HG03159 (cell line): ENCODE measurements around the gene TSPAN31.

Experiments
- ATAC-seq: cut with Tn5 transposase; IDR thresholded peaks from one replicate; pipeline ENCODE4 v1.9.1; 2021; ENCODE audit warnings: mild to moderate bottlenecking, moderate library complexity; ENCODE audit not compliant: unreplicated experiment

TSPAN31 gene

GRCh38 chr12:57735198-57735855 lies 9.5 kb upstream of the TSPAN31 start:
- ATAC-seq: no peak

- no peak for ATAC-seq
Observed at GRCh38 chr12:57735952-57736740, 8.7 kb upstream of the TSPAN31 start.

DNA sequence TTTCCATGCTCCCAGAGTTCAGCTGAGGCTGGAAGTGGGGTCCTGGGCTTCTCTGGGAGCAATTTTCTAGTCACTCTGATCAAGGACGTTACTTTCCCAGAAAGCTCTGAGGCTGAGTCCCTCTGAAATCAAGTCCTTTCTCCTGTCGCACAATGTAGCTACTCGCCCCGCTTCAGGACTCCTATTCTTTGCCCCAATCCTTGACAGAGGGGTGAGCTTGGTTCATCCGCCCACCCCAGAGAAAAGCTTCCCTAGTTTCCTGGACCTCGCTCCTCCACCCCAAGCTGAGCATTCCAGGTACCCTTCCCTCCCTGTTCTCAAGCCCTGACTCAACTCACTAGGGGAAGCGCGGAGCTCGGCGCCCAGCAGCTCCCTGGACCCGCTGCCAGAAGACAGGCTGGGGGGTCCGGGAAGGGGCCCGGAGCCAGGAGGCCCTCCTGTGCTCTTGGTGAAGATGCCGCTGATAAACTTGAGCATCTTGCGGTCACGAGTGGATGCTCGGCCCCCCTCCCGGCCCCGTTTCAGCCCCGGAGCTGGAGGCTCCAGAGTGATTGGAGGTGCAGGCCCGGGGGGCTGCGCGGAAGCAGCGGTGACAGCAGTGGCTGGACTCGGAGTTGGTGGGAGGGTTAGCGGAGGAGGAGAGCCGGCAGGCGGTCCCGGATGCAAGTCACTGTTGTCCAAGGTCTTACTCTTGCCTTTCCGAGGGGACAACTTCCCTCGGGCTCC lies 7.9 kb upstream of the TSPAN31 start:
- no peak for ATAC-seq

GRCh38 chr12:57737467-57738460 lies 7.1 kb upstream of the TSPAN31 start:
- ATAC-seq: no peak

GRCh38 chr12:57738661-57739237 lies 6.1 kb upstream of the TSPAN31 start, which contains the start of gene AGAP2:
Gene AGAP2, minus strand, starts transcription at chr12:57738742. Its CDS starts 496 bp downstream, at chr12:57738246.
- no peak for ATAC-seq

DNA sequence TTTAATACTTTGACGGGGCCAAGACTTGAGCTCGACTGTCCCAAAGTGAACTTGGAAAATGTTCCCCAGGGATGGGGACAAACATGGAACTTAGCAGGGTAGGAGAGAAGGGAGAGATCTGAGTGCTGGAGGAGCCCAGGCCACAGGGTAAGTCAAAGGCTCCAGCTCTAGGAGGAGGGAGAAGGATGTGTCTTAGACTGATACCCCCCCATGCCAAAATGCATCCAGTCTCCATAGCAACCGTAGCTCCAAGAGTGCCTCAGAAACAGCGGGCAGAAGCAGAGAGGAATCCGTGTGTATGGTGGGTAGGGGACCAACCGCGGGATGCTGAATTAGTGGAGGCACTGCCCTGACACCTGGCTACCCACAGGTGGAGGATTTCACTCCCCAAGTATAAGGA lies 5.5 kb upstream of the TSPAN31 start:
- no peak for ATAC-seq

DNA sequence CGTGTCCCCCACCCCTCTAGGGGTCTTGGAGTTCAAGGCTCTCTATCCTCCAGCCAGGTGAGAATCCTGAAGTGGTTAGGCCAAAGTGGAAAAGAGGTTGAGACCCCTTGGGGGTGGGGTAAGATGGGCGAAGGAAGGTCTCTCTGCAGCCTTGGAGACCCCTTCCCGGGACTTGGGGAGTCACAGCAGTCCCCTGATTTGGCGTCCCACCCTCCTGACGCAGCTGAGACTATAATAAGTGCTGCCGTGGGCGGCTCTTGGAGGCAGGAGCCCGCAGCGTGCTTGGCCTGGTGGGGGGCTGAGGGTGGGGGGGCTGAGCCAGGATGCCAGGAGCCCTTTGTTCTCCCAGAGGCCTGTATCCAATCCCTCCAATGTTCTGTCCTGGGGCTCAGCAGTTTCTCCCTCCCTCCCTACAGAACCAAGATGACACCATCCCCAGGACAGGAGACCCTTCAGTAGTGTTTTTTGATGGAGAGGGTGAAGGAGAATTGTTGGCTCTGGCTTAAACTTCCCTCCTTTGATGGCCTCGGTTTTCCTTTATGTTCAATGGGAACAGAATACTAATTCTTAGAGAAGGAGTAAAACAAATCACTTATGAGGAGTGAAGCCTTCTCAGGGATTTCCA lies 4.8 kb upstream of the TSPAN31 start:
- no peak for ATAC-seq

- ATAC-seq: peak; percentile 52
Observed at GRCh38 chr12:57740656-57741412, 4.0 kb upstream of the TSPAN31 start.

- ATAC-seq: no peak
Observed at GRCh38 chr12:57741413-57741789, 3.4 kb upstream of the TSPAN31 start.

- peak; percentile 54 for ATAC-seq
Observed at GRCh38 chr12:57741844-57742738, 2.7 kb upstream of the TSPAN31 start.

- ATAC-seq: no peak
Observed at GRCh38 chr12:57743769-57744168, 1.1 kb upstream of the TSPAN31 start.

GRCh38 chr12:57744194-57744776 lies 554 bp upstream of the TSPAN31 start:
- peak; percentile 32 for ATAC-seq

- no peak for ATAC-seq
Observed at GRCh38 chr12:57745485-57745881, 644 bp downstream of the TSPAN31 start.

DNA sequence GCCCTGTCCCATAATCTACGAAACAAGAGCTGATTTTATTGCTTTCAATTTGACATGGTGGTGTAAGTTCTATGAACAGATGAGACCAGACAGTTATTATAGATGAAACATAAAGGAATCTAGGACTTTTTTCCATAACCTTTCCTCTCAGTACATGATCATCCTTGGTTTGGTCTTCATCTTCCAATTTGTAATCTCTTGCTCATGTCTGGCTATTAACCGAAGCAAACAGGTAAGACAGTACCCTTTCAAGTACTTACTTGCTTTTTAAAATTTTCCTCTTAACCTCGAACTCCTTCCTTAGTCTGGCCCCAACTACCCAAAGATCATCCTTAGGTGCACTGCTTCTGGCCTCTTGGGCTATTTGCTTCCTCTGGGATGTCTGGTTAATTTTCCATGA lies 1.2 kb downstream of the TSPAN31 start:
- ATAC-seq: no peak

- no peak for ATAC-seq
Observed at GRCh38 chr12:57749061-57749460, 4.2 kb downstream of the TSPAN31 start.

DNA sequence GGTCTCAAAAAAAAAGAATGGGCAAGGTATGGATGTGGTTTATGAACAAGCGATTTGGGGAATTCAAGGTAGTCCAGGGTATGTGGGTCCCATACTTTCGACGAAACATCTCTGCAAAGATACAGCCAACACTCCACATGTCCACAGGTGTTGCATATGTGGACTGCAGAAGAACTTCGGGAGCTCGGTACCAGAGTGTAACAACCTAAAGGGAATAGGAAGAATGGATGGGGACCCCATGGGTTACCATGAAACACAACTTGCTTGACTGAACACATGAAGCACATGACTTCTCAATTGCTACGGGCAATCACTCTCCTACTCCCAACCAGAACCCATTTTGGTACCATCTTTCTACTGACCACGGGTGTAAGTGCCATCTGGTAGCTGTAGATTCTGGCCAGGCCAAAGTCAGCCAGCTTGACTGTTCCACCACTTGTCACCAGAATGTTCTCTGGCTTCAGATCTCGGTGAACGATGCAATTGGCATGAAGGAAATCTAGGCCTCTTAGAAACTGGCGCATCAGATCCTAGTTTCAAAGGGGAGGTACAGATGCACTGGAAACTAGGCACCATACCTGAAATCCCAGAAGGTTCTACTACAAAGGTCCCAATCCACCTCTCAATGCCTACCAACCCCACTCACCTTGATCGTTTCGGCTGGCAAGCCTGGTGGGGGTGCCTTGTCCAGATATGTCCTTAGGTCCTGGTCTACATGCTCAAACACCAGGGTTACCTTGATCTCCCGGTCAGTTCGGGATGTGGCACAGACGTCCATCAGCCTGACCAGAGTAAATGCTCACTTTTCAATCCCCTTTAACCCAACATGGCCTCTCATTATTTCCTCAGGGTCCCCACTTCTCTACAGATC lies 6.0 kb downstream of the TSPAN31 start:
- ATAC-seq: no peak

GRCh38 chr12:57751432-57751787 lies 6.6 kb downstream of the TSPAN31 start:
- no peak for ATAC-seq
